Measurements from ENCODE around the gene DDX55.
"Not testable (repeated sequence)": the region's sequence is repeated elsewhere in the genome, so short reads cannot be mapped to it uniquely, and the experiment has no call there.

The DDX55 gene

GRCh38 chr12:123573870-123574269 is 28.0 kb upstream of the DDX55 start:
- ChIA-PET CTCF (interaction anchor here (2.8 kb wide), 1 partner anchor 10 kb away, joined by 8 read pairs; the partner anchor contains the start of gene TMED2), POLR2A (no interaction called here)
- TF ChIP-seq, protein P1, sequence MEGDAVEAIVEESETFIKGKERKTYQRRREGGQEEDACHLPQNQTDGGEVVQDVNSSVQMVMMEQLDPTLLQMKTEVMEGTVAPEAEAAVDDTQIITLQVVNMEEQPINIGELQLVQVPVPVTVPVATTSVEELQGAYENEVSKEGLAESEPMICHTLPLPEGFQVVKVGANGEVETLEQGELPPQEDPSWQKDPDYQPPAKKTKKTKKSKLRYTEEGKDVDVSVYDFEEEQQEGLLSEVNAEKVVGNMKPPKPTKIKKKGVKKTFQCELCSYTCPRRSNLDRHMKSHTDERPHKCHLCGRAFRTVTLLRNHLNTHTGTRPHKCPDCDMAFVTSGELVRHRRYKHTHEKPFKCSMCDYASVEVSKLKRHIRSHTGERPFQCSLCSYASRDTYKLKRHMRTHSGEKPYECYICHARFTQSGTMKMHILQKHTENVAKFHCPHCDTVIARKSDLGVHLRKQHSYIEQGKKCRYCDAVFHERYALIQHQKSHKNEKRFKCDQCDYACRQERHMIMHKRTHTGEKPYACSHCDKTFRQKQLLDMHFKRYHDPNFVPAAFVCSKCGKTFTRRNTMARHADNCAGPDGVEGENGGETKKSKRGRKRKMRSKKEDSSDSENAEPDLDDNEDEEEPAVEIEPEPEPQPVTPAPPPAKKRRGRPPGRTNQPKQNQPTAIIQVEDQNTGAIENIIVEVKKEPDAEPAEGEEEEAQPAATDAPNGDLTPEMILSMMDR (IDR thresholded peaks at IDR 0.05; ENCODE audit: insufficient read depth, low read length, missing control alignments) = no peak
- no peak for DNase-seq (ENCODE audit: low read depth, low spot score)
- H3K4me3 ChIP-seq (ENCODE audit: low read depth, low read length) = no peak overlapping the region

GRCh38 chr12:123576611-123577010 is 25.3 kb upstream of the DDX55 start:
- POLR2A ChIA-PET = no interaction called here
- no peak for DNase-seq (ENCODE audit: low read depth, low spot score)
- H3K4me3 ChIP-seq (ENCODE audit: low read depth, low read length) = no peak overlapping the region
- CTCF ChIA-PET = no interaction called here
- TF ChIP-seq, protein P1 (IDR thresholded peaks at IDR 0.05; ENCODE audit: insufficient read depth, low read length, missing control alignments) = no peak

DNA sequence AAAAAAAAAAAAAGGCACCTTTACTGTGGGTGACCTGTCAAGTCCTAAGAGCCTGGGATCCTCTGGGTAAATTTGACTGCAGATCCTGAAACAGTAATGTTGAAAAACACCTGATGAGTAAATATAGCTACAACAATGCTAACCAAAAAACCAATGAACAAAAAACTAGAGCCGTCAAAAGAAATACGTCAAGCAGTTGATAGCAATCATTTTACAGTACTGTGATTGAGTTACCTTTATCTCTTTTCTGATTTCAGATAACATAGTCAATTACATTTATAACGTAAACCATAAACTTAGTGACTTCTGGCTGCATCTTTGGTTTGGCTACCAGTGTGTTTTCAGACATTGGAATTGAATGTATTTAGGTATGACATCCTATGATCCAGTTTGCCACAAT is 23.7 kb upstream of the DDX55 start:
- DNase-seq (ENCODE audit: low read depth, low spot score) = no peak
- H3K4me3 ChIP-seq (ENCODE audit: low read depth, low read length) = no peak overlapping the region
- ChIA-PET CTCF (no interaction called here), POLR2A (interaction anchor here (0.6 to 0.7 kb wide), 2 partner anchors 126 to 236 kb away, joined by 3 to 6 read pairs; no protein-coding TSS in a partner anchor)
- TF ChIP-seq, protein P1 (IDR thresholded peaks at IDR 0.05; ENCODE audit: insufficient read depth, low read length, missing control alignments) = no peak

- POLR2A ChIA-PET = interaction anchor here (0.7 kb wide), 1 partner anchor 237 kb away, joined by 6 read pairs; no protein-coding TSS in a partner anchor
- H3K4me3 ChIP-seq (ENCODE audit: low read depth, low read length); DNase-seq (ENCODE audit: low read depth, low spot score): not testable (repeated sequence)
- CTCF ChIA-PET = interaction anchor here (1.1 kb wide), 2 partner anchors 47 to 341 kb away, joined by 3 read pairs; no protein-coding TSS in a partner anchor
Measured at GRCh38 chr12:123578829-123579228, 23.1 kb upstream of the DDX55 start.

GRCh38 chr12:123580772-123581171 is 21.1 kb upstream of the DDX55 start:
- H3K4me3 ChIP-seq (ENCODE audit: low read depth, low read length) = no peak overlapping the region
- TF ChIP-seq, protein P1 (IDR thresholded peaks at IDR 0.05; ENCODE audit: insufficient read depth, low read length, missing control alignments) = no peak
- ChIA-PET CTCF (interaction anchor here (0.9 to 1.5 kb wide), 3 partner anchors 42 to 310 kb away, joined by 3 to 5 read pairs (median 3); no protein-coding TSS in a partner anchor), POLR2A (no interaction called here)
- no peak for DNase-seq (ENCODE audit: low read depth, low spot score)

DNA sequence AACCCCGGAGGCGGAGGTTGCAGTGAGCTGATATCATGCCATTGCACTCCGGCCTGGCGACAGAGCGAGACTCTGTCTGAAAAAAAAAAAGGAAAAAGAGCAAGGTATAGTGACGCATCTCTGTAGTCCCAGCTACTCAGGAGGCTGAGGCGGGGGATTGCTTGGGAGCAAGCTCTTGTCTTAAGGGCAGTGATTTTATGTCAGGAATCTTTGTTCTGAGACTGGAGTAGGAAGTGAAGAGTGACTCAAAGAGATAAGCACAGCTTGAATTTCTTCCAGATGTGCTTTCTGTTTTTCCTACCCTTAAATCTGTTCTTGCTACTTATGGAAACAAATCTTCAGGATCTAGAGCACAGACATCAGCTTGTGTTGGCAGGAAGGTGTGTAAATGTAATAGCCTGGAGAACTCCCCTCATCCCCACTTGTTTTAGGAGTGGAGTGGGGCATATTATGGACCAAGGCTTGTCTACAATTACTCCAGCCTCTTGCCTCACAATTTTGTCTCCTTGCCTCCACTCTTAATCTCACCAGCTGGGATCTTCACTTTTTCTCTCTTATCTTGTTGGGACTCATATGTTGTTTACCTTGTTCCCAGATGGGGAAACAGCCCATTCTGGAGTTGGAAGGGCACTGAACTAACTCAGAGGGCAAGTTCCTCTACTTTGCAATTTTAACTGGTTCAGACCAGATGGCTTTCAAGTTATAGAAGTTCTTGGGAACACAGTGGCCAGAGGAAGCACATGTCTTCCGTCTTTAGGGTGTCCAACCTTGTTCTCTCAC is 10.0 kb upstream of the DDX55 start:
- POLR2A ChIA-PET = interaction anchor here (0.7 to 1.1 kb wide), 2 partner anchors 59 to 187 kb away, joined by 3 to 4 read pairs; partner anchors contain the start of gene RILPL1
- no peak for DNase-seq (ENCODE audit: low read depth, low spot score)
- TF ChIP-seq, protein P1 (IDR thresholded peaks at IDR 0.05; ENCODE audit: insufficient read depth, low read length, missing control alignments) = no peak
- CTCF ChIA-PET = interaction anchor here (0.8 to 1.8 kb wide), 2 partner anchors 10 to 27 kb away, joined by 4 to 10 read pairs; no protein-coding TSS in a partner anchor
- no peak overlapping the region for H3K4me3 ChIP-seq (ENCODE audit: low read depth, low read length)
